ENCODE results near the gene CALML4.

DNA sequence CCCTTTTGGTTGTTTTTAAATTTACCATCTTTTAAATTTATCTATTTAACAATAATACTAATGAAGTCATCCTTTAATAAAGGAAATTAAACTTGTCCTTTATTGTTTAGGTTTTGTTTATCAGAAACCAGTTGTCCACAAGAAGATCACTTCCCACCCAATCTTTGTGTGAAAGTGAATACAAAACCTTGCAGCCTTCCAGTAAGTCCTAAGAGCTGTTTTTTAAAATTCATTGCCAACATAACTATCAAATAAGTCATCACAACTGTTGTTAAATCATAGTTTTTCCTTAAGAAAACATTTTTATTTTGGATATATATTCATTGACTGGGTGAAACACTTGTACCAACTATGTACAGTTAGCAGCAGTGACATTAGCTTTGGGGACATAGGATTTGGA, 59.4 kb downstream of the CALML4 start:
- TF ChIP-seq, protein P1, sequence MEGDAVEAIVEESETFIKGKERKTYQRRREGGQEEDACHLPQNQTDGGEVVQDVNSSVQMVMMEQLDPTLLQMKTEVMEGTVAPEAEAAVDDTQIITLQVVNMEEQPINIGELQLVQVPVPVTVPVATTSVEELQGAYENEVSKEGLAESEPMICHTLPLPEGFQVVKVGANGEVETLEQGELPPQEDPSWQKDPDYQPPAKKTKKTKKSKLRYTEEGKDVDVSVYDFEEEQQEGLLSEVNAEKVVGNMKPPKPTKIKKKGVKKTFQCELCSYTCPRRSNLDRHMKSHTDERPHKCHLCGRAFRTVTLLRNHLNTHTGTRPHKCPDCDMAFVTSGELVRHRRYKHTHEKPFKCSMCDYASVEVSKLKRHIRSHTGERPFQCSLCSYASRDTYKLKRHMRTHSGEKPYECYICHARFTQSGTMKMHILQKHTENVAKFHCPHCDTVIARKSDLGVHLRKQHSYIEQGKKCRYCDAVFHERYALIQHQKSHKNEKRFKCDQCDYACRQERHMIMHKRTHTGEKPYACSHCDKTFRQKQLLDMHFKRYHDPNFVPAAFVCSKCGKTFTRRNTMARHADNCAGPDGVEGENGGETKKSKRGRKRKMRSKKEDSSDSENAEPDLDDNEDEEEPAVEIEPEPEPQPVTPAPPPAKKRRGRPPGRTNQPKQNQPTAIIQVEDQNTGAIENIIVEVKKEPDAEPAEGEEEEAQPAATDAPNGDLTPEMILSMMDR (optimal IDR thresholded peaks at IDR 0.05 in 1 of 3, IDR thresholded peaks at IDR 0.05 in 1 of 3, conservative IDR thresholded peaks at IDR 0.05 in 1 of 3; ENCODE audit: extremely low read depth in 1 of 3, insufficient read depth in 2 of 3, low read length in 3 of 3) = no peak
- TF ChIP-seq EZH2 (IDR thresholded peaks at IDR 0.05; ENCODE audit: low read length) = no peak

Measured in keratinocyte (primary cell).